Ectodermal cell (in vitro differentiated cells): ENCODE data around the gene FDXACB1.

Experiments
- H3K27ac ChIP-seq: 2 replicates; pipeline ENCODE4 v1.7.0; 2013; ENCODE audit warnings: mild to moderate bottlenecking, low read depth, low read length; ENCODE audit not compliant: insufficient read depth, poor library complexity, severe bottlenecking
- H3K27me3 ChIP-seq: 2 replicates; pipeline ENCODE4 v1.7.0; 2013; ENCODE audit warnings: mild to moderate bottlenecking, low read length; ENCODE audit not compliant: insufficient read depth, control insufficient read depth, poor library complexity, severe bottlenecking
- H3K36me3 ChIP-seq: one replicate; pipeline ENCODE4 v1.7.0; 2013; ENCODE audit warnings: low read length; ENCODE audit not compliant: control insufficient read depth, insufficient read depth
- H3K4me1 ChIP-seq: one replicate; pipeline ENCODE4 v1.7.0; 2013; ENCODE audit warnings: low read length; ENCODE audit not compliant: control insufficient read depth, insufficient read depth
- H3K4me3 ChIP-seq: 2 replicates; pipeline ENCODE4 v1.7.0; 2013; ENCODE audit warnings: low read depth, low read length, control low read depth; ENCODE audit not compliant: insufficient read depth
- H3K9me3 ChIP-seq: 2 replicates; pipeline ENCODE4 v1.7.0; 2013; ENCODE audit warnings: mild to moderate bottlenecking, low read length, moderate library complexity; ENCODE audit not compliant: control insufficient read depth
- WGBS, 2 experiments: methylation state at CpG; one replicate each; pipeline ENCODE4 v1.1.7; 2013; ENCODE audit warnings: missing lambda C conversion rate in 2 of 2; 5-methylcytosine and 5-hydroxymethylcytosine counted together

Gene FDXACB1

GRCh38 chr11:111834432-111835163, 44.4 kb downstream of the FDXACB1 start:
- no peaks in the 10 kb centered on the region for H3K4me1 ChIP-seq
- 87 to 96% methylated on average over 3 of the region's 3 CpGs for WGBS, 2 experiments
- H3K27ac ChIP-seq: no peak overlapping the region
- no peaks in the 10 kb centered on the region for H3K36me3 ChIP-seq
- H3K9me3 ChIP-seq: no peaks in the 10 kb centered on the region
- no peaks in the 10 kb centered on the region for H3K27me3 ChIP-seq
- H3K4me3 ChIP-seq: no peak overlapping the region

GRCh38 chr11:111833524-111833923, 45.4 kb downstream of the FDXACB1 start:
- Histone ChIP-seq H3K4me1 (no peaks in the 10 kb centered on the region), H3K36me3 (no peaks in the 10 kb centered on the region)
- 92 to 95% methylated on average over 4 of the region's 4 CpGs for WGBS, 2 experiments

DNA sequence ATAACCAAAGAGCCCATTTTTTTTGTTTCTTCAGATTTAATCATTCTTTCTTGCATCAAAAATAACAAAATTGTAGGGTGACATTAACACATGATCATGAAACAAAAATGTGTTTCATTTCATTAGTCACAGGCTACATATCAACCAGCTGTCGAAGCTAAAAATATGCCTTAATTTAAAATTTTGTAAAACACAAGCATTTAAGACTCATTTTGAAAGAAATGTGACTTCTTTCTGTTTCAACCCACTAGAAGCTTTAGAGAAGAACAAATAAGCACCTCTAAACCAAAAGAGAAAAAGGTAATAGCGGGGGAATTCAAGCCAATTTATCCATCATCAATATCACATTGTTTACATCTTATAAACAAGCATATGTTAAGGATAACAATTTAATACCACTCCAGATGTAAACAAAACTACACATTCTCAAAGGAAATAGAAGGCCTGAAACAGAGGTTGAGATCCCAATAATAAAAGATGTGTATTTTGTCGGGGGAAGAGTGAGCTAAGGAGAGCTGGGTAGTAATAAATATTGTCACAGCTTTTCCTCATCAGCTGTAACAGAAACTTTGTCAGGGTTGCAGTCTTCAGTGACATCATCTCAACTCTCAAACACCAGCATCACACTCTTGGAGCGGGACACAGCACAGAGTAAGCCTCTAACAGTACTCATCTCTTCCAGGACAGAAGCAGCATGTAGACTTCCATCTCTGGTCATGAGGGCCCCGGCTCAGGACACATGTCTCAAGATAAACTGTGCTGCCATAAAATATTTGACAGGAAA, 49.6 kb downstream of the FDXACB1 start:
- H3K27ac ChIP-seq: no peak overlapping the region
- WGBS, 2 experiments: 95 to 100% methylated on average over 4 of the region's 5 CpGs
- H3K4me1 ChIP-seq: no peaks in the 10 kb centered on the region

More at GRCh38 chr11:111833524-111833923, 45.4 kb downstream of the FDXACB1 start:
- Histone ChIP-seq H3K27me3 (no peaks in the 10 kb centered on the region), H3K27ac (no peak overlapping the region), H3K4me3 (no peak overlapping the region), H3K9me3 (no peaks in the 10 kb centered on the region)

GRCh38 chr11:111826322-111826950, 52.5 kb downstream of the FDXACB1 start:
- H3K4me1 ChIP-seq: no peaks in the 10 kb centered on the region
- H3K36me3 ChIP-seq: no peaks in the 10 kb centered on the region
- H3K27me3 ChIP-seq: no peaks in the 10 kb centered on the region
- no peaks in the 10 kb centered on the region for H3K9me3 ChIP-seq
- 91 to 100% methylated on average over 2 of the region's 2 CpGs for WGBS, 2 experiments
- H3K27ac ChIP-seq: no peak overlapping the region
- H3K4me3 ChIP-seq: no peak overlapping the region

More for the DNA sequence above, 49.6 kb downstream of the FDXACB1 start:
- H3K4me3 ChIP-seq: no peak overlapping the region
- no peaks in the 10 kb centered on the region for H3K36me3 ChIP-seq
- H3K27me3 ChIP-seq: no peaks in the 10 kb centered on the region
- H3K9me3 ChIP-seq: no peaks in the 10 kb centered on the region
